ENCODE measurements around the gene ZFC3H1. TPM values are rescaled to one million over a fixed set of nuclear protein-coding genes. Genes with fewer than 3 reads are reported as not detected.

Gene ZFC3H1
- total RNA-seq, 2 experiments from 2014 or later = 31.1 to 66.8 TPM

GRCh38 chr12:71683633-71684032 lies 20.0 kb upstream of the ZFC3H1 start:
- Histone ChIP-seq H4K20me1 (ENCODE audit: insufficient read depth, low read length) (no peaks in the 10 kb centered on the region), H2AFZ (ENCODE audit: low read length) (no peak overlapping the region), H3K9me2 (ENCODE audit: insufficient read depth, low read length) (no peaks in the 10 kb centered on the region), H3K4me1 (ENCODE audit: insufficient read depth, low read length, poor library complexity, severe bottlenecking) (peaks cover 29% of the 10 kb centered on the region), H3K27ac (ENCODE audit: low read depth, low read length, poor library complexity, severe bottlenecking) (no peak overlapping the region), H3K4me2 (ENCODE audit: low read length) (no peak overlapping the region), H3K9me3 (ENCODE audit: low read length) (no peaks in the 10 kb centered on the region), H3K4me3 (ENCODE audit: low read depth, low read length, poor library complexity, severe bottlenecking) (no peak overlapping the region), H3K36me3 (ENCODE audit: insufficient read depth, low read length) (no peaks in the 10 kb centered on the region), H3K79me2 (ENCODE audit: insufficient read depth, low read depth, low read length) (peaks cover 23% of the 10 kb centered on the region)
- intact Hi-C loops (cut with micrococcal nuclease; ENCODE audit: unreplicated experiment) = loop anchor here (10.0 kb wide), 1 partner anchor 1419 kb away; no protein-coding TSS in a partner anchor
- TF ChIP-seq EZH2phosphoT487 (IDR thresholded peaks at IDR 0.05; ENCODE audit: borderline replicate concordance, low read depth, low read length) (no peak), CTCF (conservative IDR thresholded peaks at IDR 0.05; ENCODE audit: low read length) (no peak)
- CTCF ChIA-PET (ENCODE audit: unreplicated experiment) = interaction anchor here (0.6 to 1.6 kb wide), 2 partner anchors 19 to 59 kb away, joined by 3 to 5 read pairs; partner anchors contain the start of gene THAP2
- no TSS peak for BruUV-seq (replicated peaks)
- POLR2A ChIA-PET = interaction anchor here (1.3 to 6.7 kb wide), 6 partner anchors 7 to 64 kb away, joined by 3 to 105 read pairs (median 52); partner anchors contain the start of genes THAP2 and ZFC3H1
- no peak for DNase-seq (ENCODE audit: low spot score)

- H3K4me2 ChIP-seq (ENCODE audit: low read length) = no peak overlapping the region
- intact Hi-C loops (cut with micrococcal nuclease; ENCODE audit: unreplicated experiment) = loop anchor here (10.0 kb wide), 1 partner anchor 1418 kb away; no protein-coding TSS in a partner anchor
- no peak for DNase-seq (ENCODE audit: low spot score)
- H4K20me1 ChIP-seq (ENCODE audit: insufficient read depth, low read length) = no peaks in the 10 kb centered on the region
- H3K27ac ChIP-seq (ENCODE audit: low read depth, low read length, poor library complexity, severe bottlenecking) = no peak overlapping the region
- ChIA-PET CTCF (ENCODE audit: unreplicated experiment) (no interaction called here), POLR2A (interaction anchor here (1.0 kb wide), 1 partner anchor 18 kb away, joined by 3 read pairs; the partner anchor contains the start of gene THAP2)
- BruUV-seq (replicated peaks) = no TSS peak
- H3K4me1 ChIP-seq (ENCODE audit: insufficient read depth, low read length, poor library complexity, severe bottlenecking) = peaks cover 35% of the 10 kb centered on the region
- 0 out of 2 replicates have a peak overlapping the region, but pooled peaks have one; percentile 9 for H2AFZ ChIP-seq (ENCODE audit: low read length)
- H3K9me3 ChIP-seq (ENCODE audit: low read length) = no peaks in the 10 kb centered on the region
- TF ChIP-seq EZH2phosphoT487 (IDR thresholded peaks at IDR 0.05; ENCODE audit: borderline replicate concordance, low read depth, low read length) (no peak), CTCF (conservative IDR thresholded peaks at IDR 0.05; ENCODE audit: low read length) (no peak)
- H3K79me2 ChIP-seq (ENCODE audit: insufficient read depth, low read depth, low read length) = peaks cover 11% of the 10 kb centered on the region
- no peaks in the 10 kb centered on the region for H3K9me2 ChIP-seq (ENCODE audit: insufficient read depth, low read length)
- H3K36me3 ChIP-seq (ENCODE audit: insufficient read depth, low read length) = no peaks in the 10 kb centered on the region
- no peak overlapping the region for H3K4me3 ChIP-seq (ENCODE audit: low read depth, low read length, poor library complexity, severe bottlenecking)
Measured at GRCh38 chr12:71682466-71682865, 18.8 kb upstream of the ZFC3H1 start.

- no peak overlapping the region for H2AFZ ChIP-seq (ENCODE audit: low read length)
- H3K4me1 ChIP-seq (ENCODE audit: insufficient read depth, low read length, poor library complexity, severe bottlenecking) = peaks cover 5% of the 10 kb centered on the region
- DNase-seq (ENCODE audit: low spot score) = no peak
- H3K79me2 ChIP-seq (ENCODE audit: insufficient read depth, low read depth, low read length) = peaks cover under 1% of the 10 kb centered on the region; the same call in 1 of the 2 replicates
- TF ChIP-seq EZH2phosphoT487 (IDR thresholded peaks at IDR 0.05; ENCODE audit: borderline replicate concordance, low read depth, low read length) = no peak
- TF ChIP-seq CTCF (conservative IDR thresholded peaks at IDR 0.05; ENCODE audit: low read length) = no peak
- no peak overlapping the region for H3K4me2 ChIP-seq (ENCODE audit: low read length)
- POLR2A ChIA-PET = interaction anchor here (0.6 to 6.6 kb wide), 3 partner anchors 14 to 27 kb away, joined by 3 to 48 read pairs (median 4); partner anchors contain the start of gene TMEM19
- no peak overlapping the region for H3K27ac ChIP-seq (ENCODE audit: low read depth, low read length, poor library complexity, severe bottlenecking)
- intact Hi-C loops (cut with micrococcal nuclease; ENCODE audit: unreplicated experiment) = no loop called here
- CTCF ChIA-PET (ENCODE audit: unreplicated experiment) = interaction anchor here (0.9 kb wide), 1 partner anchor 15 kb away, joined by 3 read pairs; the partner anchor contains the start of gene TMEM19
- no peaks in the 10 kb centered on the region for H3K9me2 ChIP-seq (ENCODE audit: insufficient read depth, low read length)
- no peaks in the 10 kb centered on the region for H4K20me1 ChIP-seq (ENCODE audit: insufficient read depth, low read length)
- peaks cover 9% of the 10 kb centered on the region; the same call in 1 of the 2 replicates for H3K36me3 ChIP-seq (ENCODE audit: insufficient read depth, low read length)
- no peaks in the 10 kb centered on the region for H3K9me3 ChIP-seq (ENCODE audit: low read length)
- no TSS peak for BruUV-seq (replicated peaks)
- H3K4me3 ChIP-seq (ENCODE audit: low read depth, low read length, poor library complexity, severe bottlenecking) = no peak overlapping the region
Measured at GRCh38 chr12:71671816-71672215, 8.2 kb upstream of the ZFC3H1 start.

All from OCI-LY7 (cell line).